HepG2 (cell line): ENCODE results near the gene PSRC1. TPM values are rescaled to one million over a fixed set of nuclear protein-coding genes. Genes with fewer than 3 reads are reported as not detected.

Experiments used
- CTCF ChIP-seq: sonication (generic); formaldehyde crosslinking; IDR thresholded peaks from 2 replicates; pipeline ENCODE4 v1.5.0; 2020; ENCODE audit warnings: mild to moderate bottlenecking, missing genetic modification reagents, moderate library complexity
- ELF4 ChIP-seq: sonication (generic); formaldehyde crosslinking; IDR thresholded peaks from 2 replicates; pipeline ENCODE4 v1.5.0; 2020; ENCODE audit warnings: missing genetic modification reagents, mild to moderate bottlenecking, moderate library complexity, borderline replicate concordance
- HHEX ChIP-seq: IDR thresholded peaks from 2 replicates; pipeline ENCODE4 v1.6.1; 2016; ENCODE audit warnings: control low read depth
- HMG20A ChIP-seq: IDR thresholded peaks from 2 replicates; pipeline ENCODE4 v1.6.1; 2016; ENCODE audit warnings: borderline replicate concordance
- HNRNPUL1 ChIP-seq: fragments of 200-400 bp; formaldehyde crosslinking; IDR thresholded peaks from 2 replicates; pipeline ENCODE4 v1.6.1; 2017; ENCODE audit warnings: low read depth, mild to moderate bottlenecking, low read length, moderate library complexity
- HOMEZ ChIP-seq: IDR thresholded peaks from 2 replicates; pipeline ENCODE4 v1.6.1; 2016; ENCODE audit warnings: low read depth
- KMT2A ChIP-seq: sonication (generic); formaldehyde crosslinking; IDR thresholded peaks from 2 replicates; pipeline ENCODE4 v1.4.0; 2020; ENCODE audit warnings: missing genetic modification reagents
- MAF1 ChIP-seq: sonication (generic); formaldehyde crosslinking; IDR thresholded peaks from 2 replicates; pipeline ENCODE4 v1.5.0; 2020; ENCODE audit warnings: missing genetic modification reagents, borderline replicate concordance
- MED13 ChIP-seq: sonication (generic); formaldehyde crosslinking; IDR thresholded peaks from 2 replicates; pipeline ENCODE4 v1.5.0; 2020; ENCODE audit warnings: missing genetic modification reagents
- MEF2D ChIP-seq: sonication (generic); formaldehyde crosslinking; IDR thresholded peaks from 2 replicates; pipeline ENCODE4 v1.5.1; 2020; ENCODE audit warnings: mild to moderate bottlenecking, missing genetic modification reagents
- MYPOP ChIP-seq: sonication (generic); formaldehyde crosslinking; IDR thresholded peaks from 2 replicates; pipeline ENCODE4 v1.8.1; 2023; ENCODE audit warnings: mild to moderate bottlenecking, moderate library complexity, missing genetic modification reagents
- NFYB ChIP-seq: sonication (generic); formaldehyde crosslinking; IDR thresholded peaks from 2 replicates; pipeline ENCODE4 v1.4.0; 2020; ENCODE audit warnings: missing genetic modification reagents
- SKI ChIP-seq: fragments of 450-650 bp; IDR thresholded peaks from one replicate; pipeline ENCODE4 v1.6.1; 2018; ENCODE audit warnings: mild to moderate bottlenecking; ENCODE audit not compliant: partially characterized antibody
- SMAD3 ChIP-seq: sonication (generic); formaldehyde crosslinking; IDR thresholded peaks from 2 replicates; pipeline ENCODE4 v1.4.0; 2020; ENCODE audit warnings: missing genetic modification reagents
- TCF12 ChIP-seq, 2 experiments: fragments of 450-650 bp in 1 of 2; sonication (generic) in 1 of 2; formaldehyde crosslinking in 1 of 2; IDR thresholded peaks; 2 replicates each; pipeline versions ENCODE4 v1.6.1 to v1.8.0; 2017 to 2022; ENCODE audit warnings: antibody characterized with exemption in 1 of 2, mild to moderate bottlenecking in 1 of 2, missing genetic modification reagents in 1 of 2, moderate library complexity in 1 of 2
- ZBED4 ChIP-seq: sonication (generic); formaldehyde crosslinking; IDR thresholded peaks from 2 replicates; pipeline ENCODE4 v1.4.0; 2020; ENCODE audit warnings: missing genetic modification reagents, borderline replicate concordance
- ZNF350 ChIP-seq: sonication (generic); formaldehyde crosslinking; IDR thresholded peaks from 2 replicates; pipeline ENCODE4 v1.4.0; 2020; ENCODE audit warnings: mild to moderate bottlenecking, low read depth, missing genetic modification reagents, borderline replicate concordance
- ZNF431 ChIP-seq: sonication (generic); formaldehyde crosslinking; IDR thresholded peaks from 2 replicates; pipeline ENCODE4 v1.9.0; 2022; ENCODE audit warnings: missing genetic modification reagents, low read depth, mild to moderate bottlenecking, borderline replicate concordance
- ZNF709 ChIP-seq: sonication (generic); formaldehyde crosslinking; IDR thresholded peaks from 2 replicates; pipeline ENCODE4 v1.5.0; 2020; ENCODE audit warnings: mild to moderate bottlenecking, missing genetic modification reagents
- ZNF772 ChIP-seq: sonication (generic); formaldehyde crosslinking; IDR thresholded peaks from 2 replicates; pipeline ENCODE4 v1.5.0; 2020; ENCODE audit warnings: mild to moderate bottlenecking, missing genetic modification reagents
- ZSCAN31 ChIP-seq: sonication (generic); formaldehyde crosslinking; IDR thresholded peaks from 2 replicates; pipeline ENCODE4 v1.5.0; 2020; ENCODE audit warnings: low read depth, mild to moderate bottlenecking, missing genetic modification reagents
- polyA plus RNA-seq, 8 experiments: library from polyadenylated mRNA; depleted of rRNA in 3 of 8; stranded (reverse) in 7 of 8; unstranded in 1 of 8; fragments of >200 nt; fragmentation: Illumina TruSeq in 4 of 8; extraction: Trizol in 4 of 8; gene quantifications; 2 replicates each; pipeline versions ENCODE4 v1.2.1 to v1.2.3, GENCODE V29; 2011 to 2016; ENCODE audit warnings: low read depth in 4 of 8, missing spikeins in 1 of 8, mixed read lengths in 1 of 8; ENCODE audit not compliant: insufficient read depth in 1 of 8
- total RNA-seq, 5 experiments: library from RNA; depleted of rRNA; stranded (reverse); fragments of >200 nt; fragmentation: Illumina TruSeq; extraction: Trizol; gene quantifications; 2 replicates each; pipeline ENCODE4 v1.2.3, GENCODE V29; 2016; ENCODE audit warnings: low read depth in 1 of 5

Gene PSRC1
- total and polyA plus RNA-seq, 2 of the 13 experiments (the other 11 are each of a cell fraction or from before 2014, with no cell fraction given) = 28.6 to 30.3 TPM

GRCh38 chr1:109282952-109283747 is at the start of gene PSRC1 (continued):
- no peak for TF ChIP-seq MAF1 (CRISPR knock-in tag)
- peak; percentile 34; the same call in 1 of the 2 replicates for TF ChIP-seq ZBED4 (CRISPR knock-in tag)
- no peak for TF ChIP-seq TCF12 (IDR thresholded peaks at IDR 0.05)
- TF ChIP-seq TCF12 (CRISPR knock-in tag; IDR thresholded peaks at IDR 0.05) = peak; percentile 36; the same call in 1 of the 2 replicates
- TF ChIP-seq KMT2A (CRISPR knock-in tag) = peak; percentile 84
- TF ChIP-seq ZNF772 = no peak; the same call in 1 of the 2 replicates
- 0 out of 2 replicates have a peak, but pooled peaks have one; percentile 80 for TF ChIP-seq MED13 (CRISPR knock-in tag)
- TF ChIP-seq ZNF350 (CRISPR knock-in tag) = peak; percentile 53; the same call in 1 of the 2 replicates
- TF ChIP-seq ZNF431 (CRISPR knock-in tag) = no peak; the same call in 1 of the 2 replicates
- peak; percentile 45; the same call in 1 of the 2 replicates for TF ChIP-seq MEF2D (CRISPR knock-in tag)
- peak; percentile 62; the same call in 1 of the 2 replicates for TF ChIP-seq ELF4 (CRISPR knock-in tag)
- TF ChIP-seq SMAD3 (CRISPR knock-in tag) = peak; percentile 60; the same call in 1 of the 2 replicates
- peak; percentile 59 for TF ChIP-seq CTCF
- no peak for TF ChIP-seq SKI
- peak; percentile 76 for TF ChIP-seq HOMEZ
- no peak for TF ChIP-seq HNRNPUL1
- peak; percentile 70; the same call in 1 of the 2 replicates for TF ChIP-seq ZSCAN31
- no peak for TF ChIP-seq HMG20A (CRISPR knock-in tag)
- TF ChIP-seq MYPOP (CRISPR knock-in tag) = peak; percentile 60; the same call in 1 of the 2 replicates
- peak; percentile 67 for TF ChIP-seq NFYB
- no peak for TF ChIP-seq HHEX
- TF ChIP-seq ZNF709 (CRISPR knock-in tag) = no peak; the same call in 1 of the 2 replicates
